ELR (cell line): ENCODE results near the gene PROC.
"Not testable (repeated sequence)": the region's sequence is repeated elsewhere in the genome, so short reads cannot be mapped to it uniquely, and the experiment has no call there.

Experiments used
- DNase-seq: peaks from one replicate; pipeline ENCODE4 v3.0.0-alpha.2; 2015; ENCODE audit warnings: low read depth

PROC gene

DNA sequence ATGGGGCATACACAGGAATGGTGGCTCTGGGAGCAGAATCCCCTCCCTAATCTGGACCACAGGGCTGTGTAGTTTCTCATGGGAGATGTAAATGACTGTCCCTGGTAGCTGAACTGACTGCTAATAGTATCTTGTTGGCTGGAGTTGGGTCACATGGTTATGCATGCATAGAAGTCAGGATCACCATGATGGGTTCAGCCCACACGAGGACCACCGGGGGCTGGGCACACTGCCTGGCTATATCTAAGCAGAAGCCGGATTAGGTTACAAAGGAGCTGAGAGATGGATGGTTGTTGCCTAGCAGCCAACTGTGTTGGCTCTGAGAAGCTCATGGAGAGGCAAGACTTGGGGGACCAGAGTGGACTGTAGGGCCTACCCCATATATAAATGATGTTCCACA, 23.7 kb upstream of the PROC start:
- DNase-seq, result no peak

DNA sequence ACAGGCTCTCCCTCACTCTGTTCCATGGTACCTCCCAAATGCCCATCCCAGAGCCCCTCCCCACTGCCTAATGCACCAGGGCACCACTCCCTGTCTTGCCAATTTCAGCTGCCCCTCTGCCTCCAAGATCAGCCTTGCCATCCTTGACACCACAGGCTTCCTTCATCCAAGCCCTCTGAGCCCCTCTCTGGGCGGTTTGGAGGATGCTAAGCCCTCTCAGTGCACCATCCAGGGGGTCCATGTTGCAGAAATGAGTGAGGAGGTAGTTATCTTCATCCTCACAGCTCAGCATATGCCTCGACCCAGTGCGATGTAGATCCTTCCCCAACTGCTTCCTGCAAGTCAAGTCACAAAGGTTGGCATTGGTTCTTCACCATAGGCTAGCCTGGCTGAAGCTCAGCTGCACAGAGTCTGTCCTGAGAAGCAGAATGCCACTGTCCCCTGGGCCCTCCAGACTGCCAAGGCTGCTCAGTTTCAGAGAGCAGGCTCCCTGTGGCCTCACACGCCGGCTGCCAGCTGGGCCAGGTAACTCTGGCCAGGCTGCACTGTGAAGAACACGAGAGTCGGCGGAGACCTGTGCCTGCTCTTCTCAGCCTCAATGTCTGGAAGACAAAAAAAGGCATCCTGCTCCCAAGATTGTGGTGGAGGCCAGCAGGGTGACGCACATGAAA, 20.5 kb upstream of the PROC start:
- DNase-seq, result no peak

DNA sequence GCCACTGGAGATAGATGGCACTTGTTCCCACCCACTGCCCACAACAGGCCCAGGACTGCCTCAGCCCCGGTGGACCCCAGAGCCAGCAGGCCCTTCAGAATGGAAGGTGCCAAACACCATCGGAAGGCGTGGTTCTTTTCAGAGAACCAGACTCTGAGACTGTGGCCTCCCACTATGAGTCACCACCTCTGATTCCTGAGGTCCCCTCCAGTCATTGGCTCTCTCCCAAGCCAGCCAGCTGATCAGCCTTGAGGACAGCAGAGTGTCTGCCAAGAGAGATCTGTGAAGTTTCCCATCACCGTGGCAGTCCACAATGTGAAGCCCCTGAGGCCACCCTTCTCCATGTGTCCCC, 20.0 kb upstream of the PROC start:
- DNase-seq, result peak; percentile 97

DNA sequence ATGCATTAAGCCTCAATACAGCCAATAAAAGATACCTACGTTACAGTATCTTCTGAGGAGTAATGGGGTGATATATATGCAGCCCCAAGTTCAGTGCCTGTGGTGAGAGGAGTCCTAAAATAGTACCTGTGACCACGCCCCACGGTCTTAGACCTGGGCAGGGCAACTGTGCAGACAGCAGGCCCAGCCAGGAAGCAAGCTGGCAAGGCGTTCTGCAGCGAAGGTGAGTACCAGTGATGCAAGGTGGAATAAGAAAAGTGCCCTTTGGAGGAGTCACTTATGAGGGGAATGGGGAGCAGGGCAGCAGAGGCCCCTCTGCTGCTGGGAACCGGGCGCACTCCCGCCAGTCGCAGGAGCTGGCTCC, 17.7 kb upstream of the PROC start:
- no peak for DNase-seq

DNA sequence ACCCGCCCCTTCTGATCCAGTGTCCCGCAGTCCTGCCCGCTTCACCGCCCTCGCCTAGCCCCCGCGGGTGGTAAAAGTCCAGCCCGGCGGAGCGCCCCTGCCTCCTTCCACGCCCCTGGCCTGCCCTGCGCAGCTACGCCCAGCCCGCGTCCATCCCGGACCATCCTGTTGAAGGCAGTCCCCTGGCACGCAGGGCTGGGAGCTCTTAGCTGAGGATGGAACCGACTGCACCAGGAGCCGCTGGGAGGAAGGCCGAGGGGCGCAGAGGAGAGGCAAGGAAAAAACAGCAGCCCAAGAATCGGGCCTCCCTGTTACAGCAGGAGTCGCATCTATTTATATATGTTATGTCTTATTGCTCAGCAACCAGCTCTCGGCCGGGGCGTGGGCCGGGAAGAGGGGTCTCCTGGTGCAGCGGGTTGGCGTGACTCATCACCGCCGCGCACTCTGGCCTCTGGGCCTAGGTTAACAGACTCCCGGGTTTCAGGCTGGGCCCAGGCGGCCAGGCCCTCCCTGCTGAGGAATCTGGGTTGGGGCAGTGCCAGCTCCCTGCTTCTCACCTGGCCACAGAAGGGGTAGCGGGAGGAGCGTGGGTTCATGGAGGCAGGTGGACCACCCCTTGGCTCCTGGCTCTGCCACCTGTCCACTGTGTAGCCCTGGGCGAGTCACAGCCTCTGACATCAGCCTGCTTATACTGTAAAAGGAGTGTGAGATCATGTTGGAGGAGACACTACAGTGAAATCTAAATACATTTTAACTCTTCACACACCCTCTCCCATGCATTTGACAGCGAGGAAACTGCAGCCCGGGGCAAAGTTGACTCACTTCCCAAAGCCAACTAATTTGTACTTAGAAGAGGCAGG, 17.1 kb upstream of the PROC start:
- peak; percentile 87 for DNase-seq

DNA sequence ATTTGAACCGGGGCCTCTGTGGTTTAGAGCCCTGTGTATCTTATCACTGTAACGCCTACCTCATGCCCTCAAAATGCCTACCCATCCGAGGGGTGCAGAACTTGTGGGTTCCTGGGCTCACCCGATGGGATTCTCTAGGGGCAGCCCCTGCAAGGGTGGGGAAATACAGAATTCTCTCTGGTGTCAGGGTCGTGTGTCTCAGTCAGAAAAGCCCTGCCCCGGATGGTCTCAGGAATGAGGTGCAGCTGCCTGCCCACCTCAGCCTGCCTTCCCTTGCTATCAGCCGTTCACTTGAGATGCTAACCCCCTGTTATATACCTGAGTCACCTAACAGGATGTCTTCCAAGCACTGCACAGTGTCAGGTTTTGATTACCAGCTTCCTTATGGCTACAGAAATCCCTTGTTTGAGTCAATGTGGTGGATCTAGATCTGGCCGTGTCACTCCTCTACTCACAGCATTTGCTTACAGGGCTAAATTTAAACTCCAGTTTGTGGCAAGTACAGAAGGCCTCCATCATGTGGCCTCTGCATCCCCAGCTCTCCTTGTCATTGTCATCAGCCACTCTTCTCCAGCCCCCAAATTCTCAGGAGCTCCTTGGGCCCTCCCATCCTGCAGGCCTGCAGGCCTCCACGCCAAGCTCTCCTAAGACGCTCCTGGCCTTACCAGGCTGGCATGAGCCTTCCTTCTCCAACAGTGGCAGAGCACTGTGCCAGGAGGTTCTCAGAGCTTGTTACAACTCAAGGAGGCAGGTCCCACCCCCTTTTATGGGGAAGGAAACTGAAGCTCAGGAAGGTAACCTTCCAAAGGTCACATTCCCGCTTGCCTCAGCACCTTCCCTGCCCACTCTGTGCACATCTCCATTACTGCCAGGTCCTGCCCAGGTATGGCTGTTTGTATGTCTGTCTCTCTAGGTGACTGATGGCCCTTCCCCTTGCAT, 16.2 kb upstream of the PROC start:
- peak; percentile 56 for DNase-seq

DNA sequence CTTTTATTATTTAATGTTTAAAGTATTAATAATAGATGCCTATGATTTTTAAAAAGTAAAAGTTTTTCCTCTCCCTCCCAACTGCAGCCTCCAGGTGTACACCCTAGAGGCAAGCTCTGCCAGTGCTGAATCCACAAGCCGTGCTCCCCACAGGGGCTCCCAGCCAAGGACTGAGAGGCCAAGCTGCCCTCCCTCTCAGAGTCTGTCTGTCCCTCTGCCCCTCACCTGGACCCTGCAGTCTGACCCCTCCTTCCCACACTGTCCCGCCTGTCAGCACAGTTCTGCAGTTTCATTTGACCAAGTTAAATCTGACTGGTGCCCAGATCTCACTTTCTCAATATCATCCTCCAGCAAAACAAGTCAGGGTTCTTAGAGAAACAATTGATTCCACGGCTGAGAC, 14.8 kb upstream of the PROC start:
- no peak for DNase-seq

DNA sequence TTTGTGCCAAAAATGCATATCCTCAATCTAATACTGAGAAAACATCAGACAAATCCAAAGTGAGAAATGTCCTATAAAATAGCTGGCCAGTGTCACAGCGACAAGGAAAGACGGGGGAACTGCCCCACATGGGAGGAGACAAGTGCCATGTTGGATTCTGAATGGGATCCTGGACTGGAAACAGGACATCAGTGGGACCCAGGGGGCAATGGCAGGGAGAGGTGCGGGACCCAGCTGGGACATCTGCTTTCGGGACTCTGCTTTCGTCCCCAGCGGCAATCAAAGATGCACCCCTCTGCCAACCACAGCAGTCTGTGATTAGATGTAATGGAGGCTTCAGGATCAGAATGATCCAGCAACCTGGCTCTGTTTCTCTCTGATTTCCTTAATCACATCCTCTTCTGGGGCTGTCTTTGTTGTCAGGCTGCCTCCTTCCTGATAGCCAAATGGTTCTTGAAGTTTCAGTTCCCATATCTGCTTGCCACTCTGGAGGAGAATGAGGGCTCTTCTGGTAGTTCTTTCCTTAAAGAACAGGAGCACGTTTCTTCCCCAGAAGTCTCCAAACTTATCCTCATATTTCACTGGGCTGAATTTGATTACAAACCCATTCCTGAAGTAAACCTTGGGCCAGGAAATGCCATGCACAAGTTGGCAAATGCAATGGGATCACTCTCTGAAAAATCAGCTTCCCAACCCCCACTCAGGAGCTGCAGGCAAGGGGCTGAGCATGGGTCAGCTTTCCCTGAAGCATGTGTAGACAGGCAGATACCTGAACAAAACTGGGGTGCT, 13.6 kb upstream of the PROC start:
- no peak for DNase-seq

DNA sequence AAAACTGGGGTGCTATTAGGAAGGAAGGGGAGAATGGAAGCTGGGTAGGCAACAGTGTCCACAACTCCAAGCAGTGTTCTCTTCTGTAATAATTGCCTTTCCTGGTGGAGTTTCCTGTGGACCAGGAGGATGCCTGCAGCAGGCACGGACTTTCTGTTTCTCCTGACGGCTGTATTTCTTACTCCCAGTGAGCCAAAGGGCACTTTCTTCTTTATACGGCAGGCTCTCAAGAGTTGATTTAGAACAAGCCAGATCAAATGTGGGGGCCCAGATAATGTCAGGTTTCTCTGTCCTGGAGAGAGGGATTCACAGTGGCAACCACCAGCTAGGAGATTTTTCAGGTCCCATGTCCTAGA, 13.0 kb upstream of the PROC start:
- no peak for DNase-seq

DNA sequence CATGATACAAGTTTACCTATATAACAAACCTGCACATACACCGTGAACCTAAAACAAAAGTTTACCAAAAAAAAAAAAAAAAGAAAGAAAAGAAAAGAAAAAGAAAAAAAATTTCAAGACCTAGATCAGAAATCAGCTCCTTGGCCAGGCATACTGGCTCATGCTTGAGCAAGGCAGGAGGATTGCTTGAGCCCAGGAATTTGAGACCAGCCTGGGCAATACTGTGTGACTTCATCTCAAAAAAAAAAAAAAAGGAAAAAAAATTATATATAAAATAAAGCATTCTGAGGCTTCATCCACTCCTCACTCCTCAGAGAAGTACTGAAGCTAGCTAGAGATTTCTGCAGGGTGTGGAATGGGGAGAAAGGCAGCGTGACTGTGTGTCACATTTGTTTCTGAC, 11.8 kb upstream of the PROC start:
- DNase-seq, result no peak

DNA sequence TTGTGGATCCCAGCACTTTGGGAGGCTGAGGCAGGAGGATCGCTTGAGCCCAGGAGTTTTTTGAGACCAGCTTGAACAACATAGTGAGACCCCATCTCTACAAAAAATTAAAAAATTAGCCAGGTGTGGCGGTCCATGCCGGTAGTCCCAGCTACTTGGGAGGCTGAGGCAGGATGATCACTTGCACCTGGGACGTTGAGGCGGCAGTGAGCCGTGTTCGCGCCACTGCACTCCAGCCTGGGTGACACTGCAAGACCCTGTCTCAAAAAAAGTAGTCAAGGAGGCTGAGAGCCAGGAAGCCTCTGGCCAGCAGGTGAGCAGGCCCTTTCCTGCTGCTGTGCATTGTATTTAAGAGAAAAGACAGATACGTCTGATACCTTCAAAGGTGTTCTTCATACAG, 11.1 kb upstream of the PROC start:
- no peak for DNase-seq

DNA sequence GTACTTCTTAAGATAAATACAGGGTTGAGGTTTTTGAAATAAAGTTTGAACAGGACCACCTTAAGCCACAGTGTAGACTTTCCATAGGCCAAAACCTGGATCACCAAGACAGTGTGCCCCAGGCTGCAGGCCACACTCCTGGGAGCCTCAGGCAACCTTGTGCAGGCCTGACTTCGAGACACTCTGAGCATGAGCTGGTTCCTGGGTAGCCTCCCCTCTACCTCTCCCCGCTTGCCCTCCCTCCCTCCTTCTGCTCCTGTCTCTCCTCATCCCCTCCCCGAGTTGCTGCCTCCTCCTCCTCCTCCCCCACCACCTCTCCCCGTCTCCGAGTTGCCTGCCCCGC, 10.6 kb upstream of the PROC start:
- DNase-seq, result no peak

DNA sequence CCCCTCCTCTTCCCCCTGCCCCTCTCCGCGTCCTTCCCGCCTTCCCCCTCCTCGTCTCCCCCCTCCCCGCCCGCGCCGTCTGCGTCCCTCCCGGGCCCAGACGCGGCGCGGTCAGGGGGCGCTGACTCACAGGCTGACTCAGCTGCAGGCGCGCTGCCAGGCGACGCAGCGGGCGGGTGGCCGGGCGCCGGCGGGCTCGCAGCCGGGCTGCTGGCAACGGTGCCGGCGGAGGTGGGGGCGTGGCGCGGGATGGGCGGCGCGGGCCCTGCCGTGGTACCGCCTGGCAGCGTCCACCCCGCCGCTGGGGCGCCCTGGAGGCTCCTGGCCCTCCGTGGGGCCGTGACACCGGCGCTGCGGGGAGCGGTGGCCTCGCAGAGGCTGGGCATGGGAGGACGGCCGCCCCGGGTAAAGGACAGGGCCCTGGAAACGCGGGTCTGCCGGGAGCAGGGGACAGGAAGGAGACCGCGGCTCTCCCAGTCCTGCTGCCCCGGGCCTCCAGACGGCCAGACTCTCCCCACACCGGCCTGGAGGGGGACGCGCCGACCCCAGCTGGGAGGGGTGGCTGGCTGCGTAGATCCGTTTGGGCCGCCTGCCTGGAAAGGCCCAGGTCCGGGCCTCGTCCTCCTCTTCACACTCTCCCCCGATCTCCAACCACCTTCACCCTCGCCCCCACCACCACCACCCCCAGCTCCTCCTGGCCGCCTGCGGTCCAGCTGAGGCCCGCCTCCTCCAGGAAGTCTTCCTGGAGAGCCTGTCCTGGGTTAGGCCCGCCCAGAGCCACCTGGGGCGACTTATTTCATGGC, 10.0 kb upstream of the PROC start:
- DNase-seq, result peak; percentile 90

DNA sequence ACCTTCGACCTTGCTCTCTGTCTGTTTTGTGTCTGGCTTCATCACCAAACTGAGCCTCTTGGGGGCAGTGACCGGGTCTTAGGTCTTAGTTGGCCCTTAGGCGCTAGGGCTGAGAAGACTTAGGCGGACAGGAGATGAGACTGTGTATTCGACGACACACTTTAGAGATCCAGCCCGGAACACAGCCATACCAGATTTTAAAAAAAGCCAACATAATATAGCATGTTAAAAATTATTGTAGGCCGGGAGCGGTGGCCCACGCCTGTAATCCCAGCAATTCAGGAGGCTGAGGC, 9.5 kb upstream of the PROC start:
- no peak for DNase-seq

DNA sequence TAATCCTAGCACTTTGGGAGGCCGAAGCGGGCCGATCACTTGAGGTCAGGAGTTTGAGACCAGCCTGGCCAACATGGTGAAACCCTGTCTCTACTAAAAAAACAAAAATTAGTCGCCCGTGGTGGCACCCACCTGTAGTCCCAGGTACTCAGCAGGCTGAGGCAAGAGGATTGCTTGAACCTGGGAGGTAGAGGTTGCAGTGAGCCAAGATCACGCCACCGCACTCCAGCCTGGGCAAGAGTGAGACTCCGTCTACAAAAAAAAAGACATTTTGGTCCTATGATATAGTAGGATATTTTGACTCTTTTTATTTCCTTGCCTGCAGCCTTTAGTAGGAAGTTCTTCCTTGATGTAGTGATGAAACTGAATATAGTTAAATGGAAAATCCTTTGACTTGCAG, 8.5 kb upstream of the PROC start:
- not testable (repeated sequence) for DNase-seq

DNA sequence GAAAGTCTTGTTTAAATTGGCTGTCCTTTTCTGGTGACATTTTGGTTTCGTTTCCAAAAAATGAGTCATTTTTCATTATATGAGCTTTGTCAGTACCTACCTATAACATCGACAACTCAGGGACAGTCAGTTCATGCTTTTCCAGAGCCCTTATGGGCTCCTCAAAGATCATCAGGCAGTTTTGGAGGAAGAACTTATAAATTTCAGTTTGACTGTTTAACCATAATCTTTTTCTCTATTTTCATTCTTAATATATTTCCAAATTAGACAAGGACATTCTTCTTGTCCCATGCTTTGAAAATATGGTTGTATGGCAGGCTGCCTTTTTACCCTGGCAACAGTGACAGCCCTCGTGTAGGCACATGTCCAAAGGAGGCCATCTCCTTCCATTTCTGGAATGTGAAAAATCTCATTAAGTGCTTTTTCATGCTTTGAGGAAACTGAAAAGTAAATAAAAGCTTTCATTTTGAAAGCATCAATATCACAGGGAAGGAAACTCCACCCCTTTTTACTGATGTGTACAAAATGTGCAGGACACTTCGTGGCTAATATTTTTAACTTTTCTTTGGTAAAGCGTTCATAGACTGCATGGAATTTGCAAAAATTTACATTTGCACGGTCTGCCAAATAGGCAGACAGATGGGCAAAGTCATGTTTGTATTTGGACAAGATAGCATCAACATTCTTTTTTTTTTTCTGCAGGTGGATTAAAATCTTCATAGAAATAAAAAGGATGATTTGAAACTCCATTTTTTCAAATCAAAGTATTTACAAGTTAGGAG, 7.2 kb upstream of the PROC start:
- peak; percentile 66 for DNase-seq

DNA sequence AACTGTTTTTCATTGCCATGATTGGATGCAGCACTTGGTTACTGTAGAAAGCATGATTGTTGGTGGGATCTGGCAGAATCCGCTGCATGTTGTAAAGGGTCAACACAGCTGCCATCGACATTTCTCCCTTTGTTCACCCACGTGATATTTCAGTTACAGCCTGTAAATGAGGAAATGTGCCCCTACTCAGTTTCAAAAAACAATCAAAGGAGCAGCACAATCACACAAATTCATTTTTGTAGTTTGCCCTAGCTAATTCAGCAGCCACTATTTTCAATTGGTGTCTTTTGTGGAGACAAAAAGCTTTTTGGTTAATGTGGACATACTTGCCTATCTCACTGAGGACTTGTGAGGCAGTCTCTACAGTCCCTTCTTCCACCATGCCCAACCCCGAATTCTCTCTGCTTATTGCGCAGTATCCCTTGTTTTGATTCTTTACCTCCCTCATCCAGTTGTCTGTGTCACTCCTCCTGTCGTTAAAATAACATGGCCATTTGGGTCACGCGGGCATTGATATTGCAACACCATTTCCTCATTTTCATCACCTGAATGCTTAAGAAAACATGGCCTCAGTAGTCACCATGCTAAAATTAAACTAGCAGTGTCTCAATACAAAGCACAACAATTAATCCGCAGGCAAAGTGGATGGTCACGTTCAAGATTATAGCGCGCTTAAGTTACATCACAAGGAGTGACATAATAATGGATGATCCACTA, 6.4 kb upstream of the PROC start:
- DNase-seq, result no peak

DNA sequence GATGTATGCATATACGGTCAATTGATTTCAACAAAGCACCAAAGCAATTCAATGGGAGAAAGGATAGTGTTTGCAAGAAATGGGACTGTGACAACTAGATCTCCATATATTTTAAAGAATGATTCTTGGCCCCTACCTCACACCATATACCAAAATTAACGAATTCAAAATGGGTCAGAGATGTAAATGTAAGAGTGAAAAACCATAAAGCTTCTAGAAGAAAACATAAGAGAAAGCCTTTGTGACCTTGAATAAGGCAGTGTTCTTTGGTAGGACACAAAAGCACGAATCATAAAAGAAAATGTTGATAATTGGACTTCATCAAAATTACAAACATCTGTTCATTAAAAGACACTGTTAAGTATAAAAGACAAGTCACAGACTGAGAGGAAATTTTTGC, 5.0 kb upstream of the PROC start:
- no peak for DNase-seq

DNA sequence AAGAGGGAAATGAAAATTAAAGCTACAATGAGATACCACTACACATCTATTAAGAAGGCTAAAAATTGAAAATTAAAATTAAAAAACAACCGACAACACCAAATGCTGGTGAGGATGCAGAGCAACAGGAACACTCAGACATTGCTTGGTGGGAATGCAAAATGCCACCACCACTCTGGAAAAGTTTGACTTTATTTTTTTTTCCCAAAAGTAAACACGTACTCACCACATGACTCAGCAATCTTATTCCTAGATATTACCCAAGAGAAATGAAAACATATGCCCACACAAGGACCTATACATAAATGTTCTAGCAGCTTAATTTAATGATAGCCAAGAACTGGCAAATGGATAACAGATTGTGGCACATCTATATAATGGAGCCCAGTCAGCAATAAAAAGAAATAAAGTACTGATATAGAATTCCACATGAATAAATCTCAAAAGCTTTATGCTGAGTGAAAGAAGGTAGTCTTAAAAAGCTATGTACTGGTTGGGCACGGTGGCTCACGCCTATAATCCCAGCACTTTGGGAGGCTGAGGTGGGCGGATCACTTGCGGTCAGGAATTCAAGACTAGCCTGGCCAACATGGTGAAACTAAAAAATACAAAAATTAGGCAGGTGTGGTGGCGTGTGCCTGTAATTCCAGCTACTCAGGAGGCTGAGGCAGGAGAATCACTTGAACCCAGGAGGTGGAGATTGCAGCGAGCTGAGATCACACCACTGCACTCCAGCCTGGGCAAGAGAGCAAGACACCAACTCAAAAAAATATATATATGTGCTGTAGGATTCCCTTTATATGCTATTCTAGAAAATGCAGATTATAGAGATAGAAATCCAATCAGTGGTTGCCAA, 4.2 kb upstream of the PROC start:
- peak; percentile 74 for DNase-seq
